Sigmoid colon (tissue), 7 donors: ENCODE measurements around the gene CBFA2T2. TPM values are rescaled to one million over a fixed set of nuclear protein-coding genes. Genes with fewer than 3 reads are reported as not detected.
"Not testable (repeated sequence)": the region's sequence is repeated elsewhere in the genome, so short reads cannot be mapped to it uniquely, and the experiment has no call there.

ENCODE experiments used
- DNase-seq: peaks from one replicate; pipeline ENCODE4 v3.0.0-alpha.2; 2019
- H3K27ac ChIP-seq, 4 donors: fragments of 200-600 bp; sonication (generic); one replicate each; pipeline ENCODE4 v1.5.1; 2016 to 2019; ENCODE audit warnings: mild to moderate bottlenecking in 1 of 4
- H3K27me3 ChIP-seq, 3 donors: fragments of 200-600 bp; sonication (generic); one replicate each; pipeline ENCODE4 v1.5.1; 2019; ENCODE audit warnings: mild to moderate bottlenecking in 1 of 3
- H3K36me3 ChIP-seq, 4 donors: fragments of 200-600 bp; sonication (generic); one replicate each; pipeline ENCODE4 v1.5.1; 2016 to 2019
- H3K4me1 ChIP-seq, 4 donors: fragments of 200-600 bp; sonication (generic); one replicate each; pipeline ENCODE4 v1.5.1; 2017 to 2019
- H3K4me3 ChIP-seq, 4 donors: fragments of 200-600 bp; sonication (generic); one replicate each; pipeline ENCODE4 v1.5.1; 2017 to 2019; ENCODE audit warnings: mild to moderate bottlenecking in 2 of 4, moderate library complexity in 1 of 4
- H3K9me3 ChIP-seq, 4 donors: fragments of 200-600 bp in 3 of 4; sonication (generic) in 3 of 4; one replicate each; pipeline versions ENCODE4 v1.5.1 to v1.6.1; 2013 to 2019
- CTCF ChIP-seq, 4 experiments: fragments of 450-650 bp in 3 of 4; fragments of 200-600 bp in 1 of 4; IDR thresholded peaks; one replicate each; pipeline ENCODE4 v1.5.1; 2016 to 2019; ENCODE audit warnings: antibody characterized with exemption in 4 of 4, mild to moderate bottlenecking in 3 of 4, moderate library complexity in 2 of 4
- EP300 ChIP-seq, 4 donors: sonication (generic); formaldehyde crosslinking; IDR thresholded peaks; one replicate each; pipeline ENCODE4 v1.6.1; 2017; ENCODE audit warnings: antibody characterized with exemption in 4 of 4
- POLR2A ChIP-seq, 2 donors: fragments of 450-650 bp; IDR thresholded peaks; one replicate each; pipeline ENCODE4 v1.6.1; 2016; ENCODE audit warnings: antibody characterized with exemption in 2 of 2, mild to moderate bottlenecking in 2 of 2, moderate library complexity in 2 of 2
- POLR2AphosphoS5 ChIP-seq, 4 donors: sonication (generic); formaldehyde crosslinking; IDR thresholded peaks; one replicate each; pipeline ENCODE4 v1.6.1; 2017; ENCODE audit warnings: antibody characterized with exemption in 4 of 4
- WGBS, 2 donors: extraction: QIAGEN DNeasy Blood & Tissue Kit; methylation state at CpG; one replicate each; pipeline ENCODE4 v1.1.7; 2013; 5-methylcytosine and 5-hydroxymethylcytosine counted together
- intact Hi-C: fragments of 100-400 bp; cut with DNase I; formaldehyde crosslinking; loops from one replicate; pipeline ENCODE4 v1.15.1; 2023
- polyA plus RNA-seq, 3 donors: library from polyadenylated mRNA; stranded (reverse); fragments of 200-250 nt; gene quantifications; one replicate each; pipeline ENCODE4 v1.2.3, GENCODE V29; 2013
- total RNA-seq, 4 donors: library from RNA; depleted of rRNA; stranded (reverse); fragments of >200 nt; gene quantifications; one replicate each; pipeline ENCODE4 v1.1.0, GENCODE V29; 2016
- donor health status: healthy with polysubstance abuse.
- donor health status: Bipolar disorder and iron deficiency.
- donor health status: healthy.

The CBFA2T2 gene
- total and polyA plus RNA-seq, 7 donors: 5.4 to 26.0 (median 17.1) TPM

GRCh38 chr20:33531047-33531877, 41.4 kb downstream of the CBFA2T2 start:
- H3K27me3 ChIP-seq: no peaks in the 10 kb centered on the region
- TF ChIP-seq POLR2A (IDR thresholded peaks at IDR 0.05) (no peak), EP300 (IDR thresholded peaks at IDR 0.05) (no peak), POLR2AphosphoS5 (IDR thresholded peaks at IDR 0.05) (no peak), CTCF (IDR thresholded peaks at IDR 0.05) (no peak)
- H3K4me3 ChIP-seq: no peak overlapping the region
- no peaks in the 10 kb centered on the region for H3K9me3 ChIP-seq
- H3K4me1 ChIP-seq: peaks cover 0 to 44% (median 38%) of the 10 kb centered on the region in 4 donors
- H3K36me3 ChIP-seq: no peaks in the 10 kb centered on the region
- intact Hi-C loops: no loop called here
- H3K27ac ChIP-seq: peak overlapping the region in 3 of 4 donors; percentile 65 to 70 (median 68)
- 65 to 69% methylated on average over 6 of the region's 6 CpGs for WGBS, 2 donors
- no peak for DNase-seq

GRCh38 chr20:33531885-33532284, 42.0 kb downstream of the CBFA2T2 start:
- 75 to 82% methylated on average over 1 of the region's 1 CpG for WGBS, 2 donors
- Histone ChIP-seq H3K27me3 (no peaks in the 10 kb centered on the region), H3K36me3 (no peaks in the 10 kb centered on the region), H3K4me3 (no peak overlapping the region), H3K9me3 (no peaks in the 10 kb centered on the region), H3K4me1 (peaks cover 0 to 44% (median 38%) of the 10 kb centered on the region in 4 donors), H3K27ac (peak overlapping the region in 3 of 4 donors; percentile 65 to 70 (median 68))
- no peak for DNase-seq
- intact Hi-C loops: no loop called here
- TF ChIP-seq POLR2AphosphoS5 (IDR thresholded peaks at IDR 0.05) (no peak), POLR2A (IDR thresholded peaks at IDR 0.05) (no peak), CTCF (IDR thresholded peaks at IDR 0.05) (no peak), EP300 (IDR thresholded peaks at IDR 0.05) (no peak)

- Histone ChIP-seq H3K27me3 (no peaks in the 10 kb centered on the region), H3K9me3 (no peaks in the 10 kb centered on the region), H3K36me3 (no peaks in the 10 kb centered on the region), H3K4me1 (peaks cover 0 to 53% (median 41%) of the 10 kb centered on the region in 4 donors), H3K4me3 (no peak overlapping the region), H3K27ac (peak overlapping the region in 3 of 4 donors; percentile 65 to 70 (median 68))
- WGBS, 2 donors: 6 to 33% methylated on average over 2 of the region's 2 CpGs
- intact Hi-C loops: no loop called here
- DNase-seq: no peak
- TF ChIP-seq POLR2AphosphoS5 (IDR thresholded peaks at IDR 0.05) (peak in 3 of 4 donors; percentile 25 to 75 (median 72)), EP300 (IDR thresholded peaks at IDR 0.05) (no peak)
These were observed 43.0 kb downstream of the CBFA2T2 start for GRCh38 chr20:33532753-33533459.

GRCh38 chr20:33535717-33536116, 45.8 kb downstream of the CBFA2T2 start:
- intact Hi-C loops, H3K36me3 ChIP-seq, H3K27ac ChIP-seq, DNase-seq, H3K27me3 ChIP-seq, H3K9me3 ChIP-seq, H3K4me3 ChIP-seq: not testable (repeated sequence)
- peaks cover 0 to 76% (median 45%) of the 10 kb centered on the region in 4 donors for H3K4me1 ChIP-seq
- WGBS, 2 donors: 86 to 88% methylated on average over 6 of the region's 8 CpGs

GRCh38 chr20:33537608-33538007, 47.7 kb downstream of the CBFA2T2 start:
- peak overlapping the region in 3 of 4 donors; percentile 64 to 78 (median 64) for H3K27ac ChIP-seq
- TF ChIP-seq EP300 (IDR thresholded peaks at IDR 0.05) (no peak), POLR2A (IDR thresholded peaks at IDR 0.05) (no peak), POLR2AphosphoS5 (IDR thresholded peaks at IDR 0.05) (no peak), CTCF (IDR thresholded peaks at IDR 0.05) (no peak)
- H3K4me1 ChIP-seq: peaks cover 0 to 60% (median 27%) of the 10 kb centered on the region in 4 donors
- DNase-seq: no peak
- no peaks in the 10 kb centered on the region for H3K36me3 ChIP-seq
- H3K9me3 ChIP-seq: no peaks in the 10 kb centered on the region
- 17 to 62% methylated on average over 2 of the region's 2 CpGs for WGBS, 2 donors
- intact Hi-C loops: no loop called here
- H3K27me3 ChIP-seq: no peaks in the 10 kb centered on the region
- H3K4me3 ChIP-seq: peak overlapping the region in 1 of 4 donors; percentile 9
